Nephron progenitor cell (in vitro differentiated cells): ENCODE results near the gene TOB2.

Source experiments
- DNase-seq: peaks from one replicate; pipeline ENCODE4 v3.0.0; 2021
- H3K27ac Mint-ChIP-seq: 2 replicates; pipeline ENCODE4 v1.8.0; 2021; ENCODE audit warnings: mild to moderate bottlenecking, moderate library complexity, mixed read lengths
- H3K27me3 Mint-ChIP-seq: 2 replicates; pipeline ENCODE4 v1.8.0; 2021; ENCODE audit warnings: mild to moderate bottlenecking, low read depth, mixed read lengths; ENCODE audit not compliant: poor library complexity
- H3K36me3 Mint-ChIP-seq: 2 replicates; pipeline ENCODE4 v1.8.0; 2021; ENCODE audit warnings: low read depth, mixed read lengths
- H3K4me1 Mint-ChIP-seq: 2 replicates; pipeline ENCODE4 v1.8.0; 2021; ENCODE audit warnings: mixed read lengths
- H3K4me3 Mint-ChIP-seq: 2 replicates; pipeline ENCODE4 v1.8.0; 2021; ENCODE audit warnings: mild to moderate bottlenecking, moderate library complexity, mixed read lengths
- H3K9me3 Mint-ChIP-seq: 2 replicates; pipeline ENCODE4 v1.8.0; 2021; ENCODE audit warnings: mild to moderate bottlenecking, moderate library complexity, mixed read lengths
- TF ChIP-seq, protein P1 (sequence below): fragments of 200-600 bp; sonication (generic); IDR thresholded peaks from 2 replicates; pipeline ENCODE4 v1.5.0; 2021; ENCODE audit warnings: antibody characterized with exemption

The TOB2 gene

DNA sequence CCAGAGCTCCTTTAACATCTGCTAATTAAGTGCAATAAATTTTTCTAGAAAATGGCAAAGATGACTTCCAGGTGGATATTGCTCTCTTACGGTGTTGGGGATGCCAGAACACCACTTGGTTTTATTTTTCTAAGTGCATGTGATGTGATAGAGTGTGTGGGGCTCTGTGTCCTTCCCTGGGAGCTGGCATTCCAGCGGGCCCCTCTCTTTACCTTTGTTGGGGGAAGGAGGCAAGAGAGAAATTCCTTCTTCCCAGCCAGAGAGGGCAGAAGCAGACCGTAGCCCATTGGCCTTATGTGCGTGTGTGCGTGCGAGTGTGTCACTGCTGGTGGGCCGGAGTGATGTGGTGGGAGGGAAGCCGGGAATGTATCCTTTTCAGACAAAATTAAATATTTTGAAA, 47.7 kb downstream of the TOB2 start:
- no peaks in the 10 kb centered on the region for H3K9me3 Mint-ChIP-seq
- DNase-seq, result no peak
- peaks cover 36% of the 10 kb centered on the region for H3K4me1 Mint-ChIP-seq
- H3K27me3 Mint-ChIP-seq, result no peaks in the 10 kb centered on the region
- TF ChIP-seq, protein P1, sequence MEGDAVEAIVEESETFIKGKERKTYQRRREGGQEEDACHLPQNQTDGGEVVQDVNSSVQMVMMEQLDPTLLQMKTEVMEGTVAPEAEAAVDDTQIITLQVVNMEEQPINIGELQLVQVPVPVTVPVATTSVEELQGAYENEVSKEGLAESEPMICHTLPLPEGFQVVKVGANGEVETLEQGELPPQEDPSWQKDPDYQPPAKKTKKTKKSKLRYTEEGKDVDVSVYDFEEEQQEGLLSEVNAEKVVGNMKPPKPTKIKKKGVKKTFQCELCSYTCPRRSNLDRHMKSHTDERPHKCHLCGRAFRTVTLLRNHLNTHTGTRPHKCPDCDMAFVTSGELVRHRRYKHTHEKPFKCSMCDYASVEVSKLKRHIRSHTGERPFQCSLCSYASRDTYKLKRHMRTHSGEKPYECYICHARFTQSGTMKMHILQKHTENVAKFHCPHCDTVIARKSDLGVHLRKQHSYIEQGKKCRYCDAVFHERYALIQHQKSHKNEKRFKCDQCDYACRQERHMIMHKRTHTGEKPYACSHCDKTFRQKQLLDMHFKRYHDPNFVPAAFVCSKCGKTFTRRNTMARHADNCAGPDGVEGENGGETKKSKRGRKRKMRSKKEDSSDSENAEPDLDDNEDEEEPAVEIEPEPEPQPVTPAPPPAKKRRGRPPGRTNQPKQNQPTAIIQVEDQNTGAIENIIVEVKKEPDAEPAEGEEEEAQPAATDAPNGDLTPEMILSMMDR, result no peak
- peak overlapping the region; percentile 25 for H3K27ac Mint-ChIP-seq
- H3K36me3 Mint-ChIP-seq, result peaks cover 32% of the 10 kb centered on the region
- H3K4me3 Mint-ChIP-seq, result no peak overlapping the region

DNA sequence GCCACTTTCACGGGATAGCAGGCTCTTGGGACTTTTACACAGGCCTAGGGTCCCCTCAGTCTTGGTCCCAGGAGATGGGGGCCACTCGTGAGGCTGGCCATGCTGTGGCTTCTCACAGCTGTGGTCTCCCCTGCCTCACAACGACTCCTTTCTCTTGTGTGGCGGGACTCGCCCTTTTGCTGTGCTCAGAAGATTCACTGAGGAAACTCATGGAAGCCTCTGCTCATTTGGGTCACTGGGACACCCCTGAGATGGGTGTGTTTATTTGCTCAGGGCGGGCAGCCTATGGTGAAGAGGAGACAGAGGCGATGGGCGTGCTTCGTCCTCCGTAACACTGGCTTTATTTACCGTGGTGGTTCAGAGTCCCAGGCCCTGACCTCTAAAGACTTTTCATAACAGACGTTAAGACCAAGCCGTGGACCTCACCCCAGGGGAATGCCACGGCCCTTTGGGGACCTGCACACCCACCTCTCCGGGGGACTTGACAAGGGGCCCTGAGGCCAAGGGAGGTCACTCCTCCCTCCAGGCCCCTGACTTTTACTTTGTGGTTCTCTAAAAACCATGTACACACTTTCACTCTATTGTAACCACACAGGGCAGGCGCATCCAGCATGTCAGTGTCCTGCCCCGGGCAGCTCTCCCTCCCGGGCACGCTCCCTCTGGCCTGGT, 49.3 kb downstream of the TOB2 start:
- H3K9me3 Mint-ChIP-seq, result no peaks in the 10 kb centered on the region
- peaks cover 25% of the 10 kb centered on the region for H3K4me1 Mint-ChIP-seq
- no peaks in the 10 kb centered on the region for H3K27me3 Mint-ChIP-seq
- TF ChIP-seq, protein P1, result no peak
- H3K36me3 Mint-ChIP-seq, result peaks cover 34% of the 10 kb centered on the region
- no peak for DNase-seq
- H3K4me3 Mint-ChIP-seq, result no peak overlapping the region
- H3K27ac Mint-ChIP-seq, result peak overlapping the region; percentile 47

DNA sequence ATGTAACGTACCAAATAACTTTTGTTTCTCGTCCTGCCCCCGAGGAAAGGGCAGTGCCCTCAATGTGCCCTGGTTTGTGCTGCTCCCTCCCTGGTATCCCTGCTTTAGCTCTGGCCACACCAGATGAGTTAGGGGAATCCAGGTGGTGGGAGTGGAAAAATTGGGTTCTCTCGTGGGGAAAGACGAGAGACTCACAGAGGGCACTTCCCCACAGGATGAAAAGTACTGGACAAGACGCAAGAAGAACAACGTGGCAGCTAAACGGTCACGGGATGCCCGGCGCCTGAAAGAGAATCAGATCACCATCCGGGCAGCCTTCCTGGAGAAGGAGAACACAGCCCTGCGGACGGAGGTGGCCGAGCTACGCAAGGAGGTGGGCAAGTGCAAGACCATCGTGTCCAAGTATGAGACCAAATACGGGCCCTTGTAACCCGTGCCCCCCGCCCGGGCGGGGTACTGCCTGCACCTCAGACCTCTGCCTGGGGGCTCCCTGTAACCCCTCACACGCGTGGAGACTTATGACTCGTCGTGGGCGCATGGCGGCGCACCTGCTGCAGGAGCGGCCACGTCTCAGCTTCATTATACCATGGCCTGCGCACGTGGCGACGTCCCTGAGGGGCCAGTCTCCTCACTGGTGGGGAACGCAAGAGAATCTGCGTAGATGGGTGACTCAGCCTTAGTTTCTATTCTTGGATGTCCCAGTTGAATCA, 50.9 kb downstream of the TOB2 start:
- H3K27me3 Mint-ChIP-seq, result no peaks in the 10 kb centered on the region
- H3K27ac Mint-ChIP-seq, result no peak overlapping the region
- no peak for DNase-seq
- no peaks in the 10 kb centered on the region for H3K9me3 Mint-ChIP-seq
- H3K4me1 Mint-ChIP-seq, result peaks cover 19% of the 10 kb centered on the region
- TF ChIP-seq, protein P1, result no peak
- H3K36me3 Mint-ChIP-seq, result peaks cover 41% of the 10 kb centered on the region
- H3K4me3 Mint-ChIP-seq, result no peak overlapping the region

DNA sequence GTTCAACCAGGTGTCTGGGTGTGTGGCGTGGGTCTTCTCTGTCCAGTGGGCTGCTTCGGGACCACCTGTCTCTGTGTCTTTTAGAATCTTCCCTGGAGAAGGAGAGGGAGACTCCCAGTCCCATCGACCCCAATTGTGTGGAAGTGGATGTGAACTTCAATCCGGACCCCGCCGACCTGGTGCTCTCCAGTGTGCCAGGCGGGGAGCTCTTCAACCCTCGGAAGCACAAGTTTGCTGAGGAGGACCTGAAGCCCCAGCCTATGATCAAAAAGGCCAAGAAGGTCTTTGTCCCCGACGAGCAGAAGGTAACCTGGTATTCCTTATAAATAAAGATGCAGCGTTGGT, 52.6 kb downstream of the TOB2 start:
- H3K27me3 Mint-ChIP-seq, result no peaks in the 10 kb centered on the region
- H3K9me3 Mint-ChIP-seq, result no peaks in the 10 kb centered on the region
- peaks cover 14% of the 10 kb centered on the region for H3K4me1 Mint-ChIP-seq
- peaks cover 46% of the 10 kb centered on the region for H3K36me3 Mint-ChIP-seq
- DNase-seq, result no peak
- no peak overlapping the region for H3K4me3 Mint-ChIP-seq
- TF ChIP-seq, protein P1, result no peak
- H3K27ac Mint-ChIP-seq, result no peak overlapping the region

DNA sequence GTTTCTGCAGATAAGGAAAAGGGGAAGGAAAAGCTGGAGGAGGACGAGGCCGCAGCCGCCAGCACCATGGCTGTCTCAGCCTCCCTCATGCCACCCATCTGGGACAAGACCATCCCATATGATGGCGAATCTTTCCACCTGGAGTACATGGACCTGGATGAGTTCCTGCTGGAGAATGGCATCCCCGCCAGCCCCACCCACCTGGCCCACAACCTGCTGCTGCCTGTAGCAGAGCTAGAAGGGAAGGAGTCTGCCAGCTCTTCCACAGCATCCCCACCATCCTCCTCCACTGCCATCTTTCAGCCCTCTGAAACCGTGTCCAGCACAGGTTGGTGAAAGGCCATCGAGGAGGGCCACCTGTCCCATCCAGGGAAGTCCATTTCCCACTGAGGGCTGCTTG, 59.3 kb downstream of the TOB2 start:
- H3K9me3 Mint-ChIP-seq, result no peaks in the 10 kb centered on the region
- peaks cover 24% of the 10 kb centered on the region for H3K36me3 Mint-ChIP-seq
- DNase-seq, result no peak
- peaks cover 24% of the 10 kb centered on the region for H3K4me1 Mint-ChIP-seq
- TF ChIP-seq, protein P1, result no peak
- H3K27me3 Mint-ChIP-seq, result peaks cover 3% of the 10 kb centered on the region
- H3K4me3 Mint-ChIP-seq, result no peak overlapping the region
- no peak overlapping the region for H3K27ac Mint-ChIP-seq

DNA sequence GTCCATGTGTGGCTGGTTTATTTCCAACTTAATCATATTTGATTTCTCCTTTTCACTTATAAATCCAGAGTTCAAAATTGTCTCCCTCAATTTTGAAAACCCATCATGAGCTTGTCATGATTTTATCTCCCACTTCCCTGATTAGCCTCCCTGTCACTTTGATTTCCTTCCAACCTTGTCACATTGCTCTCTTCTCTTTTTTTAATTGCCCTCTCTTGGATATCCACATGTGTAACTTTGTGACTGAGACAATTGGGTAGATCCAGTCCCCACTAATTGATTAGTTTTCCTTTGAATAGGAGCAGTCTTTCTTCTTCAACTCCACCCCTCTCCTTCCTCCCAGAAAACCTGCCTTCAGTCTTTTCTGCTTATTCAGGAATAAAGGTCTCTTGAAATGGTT, 62.5 kb downstream of the TOB2 start:
- DNase-seq, result no peak
- Mint-ChIP-seq H3K4me1 (peaks cover 32% of the 10 kb centered on the region), H3K4me3 (peak overlapping the region; percentile 43), H3K27ac (peak overlapping the region; percentile 0), H3K9me3 (no peaks in the 10 kb centered on the region), H3K27me3 (peaks cover 3% of the 10 kb centered on the region), H3K36me3 (peaks cover 6% of the 10 kb centered on the region)
- TF ChIP-seq, protein P1, result no peak
